ENCODE results near the gene FGFBP2.

- no peak for TF ChIP-seq SIX5 (IDR thresholded peaks at IDR 0.05; ENCODE audit: low read depth, low read length, severe bottlenecking)
- no peak for TF ChIP-seq TAF1 (IDR thresholded peaks at IDR 0.05; ENCODE audit: borderline replicate concordance, low read depth, low read length)
- TF ChIP-seq CBX5 (IDR thresholded peaks at IDR 0.05; ENCODE audit: low read depth): no peak
- no peak for TF ChIP-seq MYC (IDR thresholded peaks at IDR 0.05; ENCODE audit: insufficient read depth, insufficient read length, insufficient replicate concordance, low read length, severe bottlenecking)
- TF ChIP-seq POLR2AphosphoS5 (IDR thresholded peaks at IDR 0.05; ENCODE audit: low read length): no peak
- no peak for TF ChIP-seq CTCF (IDR thresholded peaks at IDR 0.05 in 2 of 3, conservative IDR thresholded peaks at IDR 0.05 in 1 of 3; ENCODE audit: control insufficient read depth in 2 of 3, extremely low read depth in 1 of 3, insufficient read depth in 1 of 3, low read depth in 3 of 3, low read length in 3 of 3)
- no peak for TF ChIP-seq SP1 (IDR thresholded peaks at IDR 0.05; ENCODE audit: low read depth, low read length)
- TF ChIP-seq GABPA (IDR thresholded peaks at IDR 0.05; ENCODE audit: low read depth): no peak
- TF ChIP-seq PKNOX1 (IDR thresholded peaks at IDR 0.05): no peak
- no peak for TF ChIP-seq RBBP5 (conservative IDR thresholded peaks at IDR 0.05)
- TF ChIP-seq RAD21 (IDR thresholded peaks at IDR 0.05; ENCODE audit: insufficient read depth, low read depth, low read length): no peak
- TF ChIP-seq ATF3 (IDR thresholded peaks at IDR 0.05; ENCODE audit: borderline replicate concordance, extremely low read depth, low read depth, low read length): no peak
Observed at GRCh38 chr4:15951781-15952180, 11.2 kb downstream of the FGFBP2 start.

Data from GM12878 (cell line).